GM12892 (cell line): ENCODE results near the gene NOL4L.

Experiments used
- POLR2A ChIP-seq: IDR thresholded peaks from 2 replicates; pipeline ENCODE4 v1.6.1; 2011; ENCODE audit warnings: low read depth, low read length, control low read depth
- POLR2AphosphoS5 ChIP-seq: IDR thresholded peaks from 2 replicates; pipeline ENCODE4 v1.6.1; 2011; ENCODE audit warnings: low read depth, low read length, control low read depth
- TAF1 ChIP-seq: IDR thresholded peaks from 2 replicates; pipeline ENCODE4 v1.6.1; 2011; ENCODE audit warnings: low read depth, mild to moderate bottlenecking, control low read depth, low read length, borderline replicate concordance

DNA sequence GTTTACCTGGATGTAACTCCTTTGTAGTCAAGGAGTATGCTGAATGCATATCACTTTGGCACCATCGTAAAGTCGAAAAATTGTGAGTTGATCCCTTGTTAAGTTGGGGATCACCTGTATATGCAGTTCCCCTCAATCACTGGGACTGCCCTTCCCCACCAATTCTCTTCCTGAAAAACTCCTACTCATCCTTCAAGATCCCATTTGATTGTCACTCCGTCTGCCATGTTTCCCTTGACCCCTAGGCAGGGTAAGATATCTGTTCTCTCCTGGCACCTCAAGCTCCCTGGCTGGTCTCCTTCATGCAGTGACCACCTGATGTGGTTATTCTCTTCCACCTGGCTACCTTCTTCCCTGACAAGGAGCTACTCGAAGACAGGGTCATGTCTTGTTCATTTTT, 10.0 kb upstream of the NOL4L start:
- TF ChIP-seq POLR2AphosphoS5 (no peak), POLR2A (no peak), TAF1 (no peak)
